H1 (cell line): Measurements from ENCODE around the gene VDAC2. TPM values are rescaled to one million over a fixed set of nuclear protein-coding genes. Genes with fewer than 3 reads are reported as not detected.

Experiments used
- polyA plus RNA-seq, 7 experiments: library from polyadenylated mRNA; depleted of rRNA in 3 of 7; stranded (reverse) in 5 of 7; unstranded in 2 of 7; fragments of >200 nt in 5 of 7; fragments of 200-250 nt in 2 of 7; gene quantifications; 1 replicate in 5 of 7; 2 replicates in 1 of 7; 4 replicates in 1 of 7; pipeline versions ENCODE4 v1.2.1 to v1.2.3, GENCODE V29; 2011 to 2013; ENCODE audit warnings: missing spikeins in 2 of 7, mixed read lengths in 2 of 7
- small RNA-seq: library from polyadenylated mRNA; stranded (forward); fragments of <200 nt; extraction: miRNeasy Mini kit (QIAGEN cat#:217004); gene quantifications from one replicate; pipeline ENCODE3, GENCODE V24; 2013; ENCODE audit not compliant: insufficient read depth
- total RNA-seq: library from RNA; stranded (reverse); fragmentation: NEBNext Ultra II Directional; extraction: Animal tissue kit (Norgen Biotek cat#: 25700); gene quantifications from 2 replicates; pipeline ENCODE4 v1.2.1, GENCODE V29; 2021

The VDAC2 gene
- total and polyA plus RNA-seq, 2 of the 8 experiments (the other 6 are each of a cell fraction or from before 2014, with no cell fraction given) = 89.8 to 284 TPM

Small RNA genes within 50 kb of the gene (small RNA-seq; reads per million reads assigned to genes)
- gene HMGA1P5 (not detected), gene RPL39P25 (not detected)

Other genes starting within 250 kb of the VDAC2 start
- gene SAMD8, start 99.1 kb upstream of the VDAC2 start, total RNA-seq = 16.6 and 20.9 TPM in 2 replicates
- gene SAMD8, start 99.1 kb upstream of the VDAC2 start, polyA plus RNA-seq (2011; rRNA removed) = 9.3 and 11.7 TPM in 2 replicates
- gene COMTD1, start 25.2 kb downstream of the VDAC2 start, total RNA-seq = 31.9 and 32.5 TPM in 2 replicates
- gene COMTD1, start 25.2 kb downstream of the VDAC2 start, polyA plus RNA-seq (2011; rRNA removed) = 42.4 and 59.4 TPM in 2 replicates
- gene ZNF503, start 191.0 kb downstream of the VDAC2 start, total RNA-seq = 0.13 and 0.27 TPM in 2 replicates
- gene ZNF503, start 191.0 kb downstream of the VDAC2 start, polyA plus RNA-seq (2011; rRNA removed) = 0.03 and 0.09 TPM in 2 replicates
- 0.86 and 2.4 TPM in 2 replicates for gene LRMDA, start 220.8 kb downstream of the VDAC2 start, total RNA-seq
- 0.52 and 2.8 TPM in 2 replicates for gene LRMDA, start 220.8 kb downstream of the VDAC2 start, polyA plus RNA-seq (2011; rRNA removed)